ENCODE measurements around the gene FANCC.
A peak's percentile ranks its signal among the peaks of the same experiment; 100 is the strongest.

DNA sequence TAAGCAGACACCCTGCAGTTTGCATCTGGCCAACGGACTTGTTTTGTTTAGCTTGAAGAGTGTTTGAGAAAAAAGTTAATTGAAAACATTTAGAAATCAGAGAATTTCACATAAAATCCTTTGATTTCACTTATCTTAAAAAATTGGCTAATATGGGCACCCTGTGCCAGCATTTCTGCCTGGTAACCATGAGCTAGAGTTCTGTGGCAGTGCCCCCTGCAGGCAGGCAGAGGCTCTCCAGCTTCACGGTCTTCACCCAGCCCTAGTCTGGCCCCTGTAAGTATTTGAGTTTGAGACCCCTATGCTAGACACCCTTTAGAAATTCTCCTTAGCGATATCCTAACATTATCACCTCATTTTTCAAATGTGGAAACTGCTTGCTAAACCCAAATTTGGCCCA, 18.8 kb upstream of the FANCC start:
- TF ChIP-seq, protein P1, sequence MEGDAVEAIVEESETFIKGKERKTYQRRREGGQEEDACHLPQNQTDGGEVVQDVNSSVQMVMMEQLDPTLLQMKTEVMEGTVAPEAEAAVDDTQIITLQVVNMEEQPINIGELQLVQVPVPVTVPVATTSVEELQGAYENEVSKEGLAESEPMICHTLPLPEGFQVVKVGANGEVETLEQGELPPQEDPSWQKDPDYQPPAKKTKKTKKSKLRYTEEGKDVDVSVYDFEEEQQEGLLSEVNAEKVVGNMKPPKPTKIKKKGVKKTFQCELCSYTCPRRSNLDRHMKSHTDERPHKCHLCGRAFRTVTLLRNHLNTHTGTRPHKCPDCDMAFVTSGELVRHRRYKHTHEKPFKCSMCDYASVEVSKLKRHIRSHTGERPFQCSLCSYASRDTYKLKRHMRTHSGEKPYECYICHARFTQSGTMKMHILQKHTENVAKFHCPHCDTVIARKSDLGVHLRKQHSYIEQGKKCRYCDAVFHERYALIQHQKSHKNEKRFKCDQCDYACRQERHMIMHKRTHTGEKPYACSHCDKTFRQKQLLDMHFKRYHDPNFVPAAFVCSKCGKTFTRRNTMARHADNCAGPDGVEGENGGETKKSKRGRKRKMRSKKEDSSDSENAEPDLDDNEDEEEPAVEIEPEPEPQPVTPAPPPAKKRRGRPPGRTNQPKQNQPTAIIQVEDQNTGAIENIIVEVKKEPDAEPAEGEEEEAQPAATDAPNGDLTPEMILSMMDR (IDR thresholded peaks at IDR 0.05; ENCODE audit: low read depth, low read length, missing input control) = peak; percentile 71
- TF ChIP-seq, protein P2, sequence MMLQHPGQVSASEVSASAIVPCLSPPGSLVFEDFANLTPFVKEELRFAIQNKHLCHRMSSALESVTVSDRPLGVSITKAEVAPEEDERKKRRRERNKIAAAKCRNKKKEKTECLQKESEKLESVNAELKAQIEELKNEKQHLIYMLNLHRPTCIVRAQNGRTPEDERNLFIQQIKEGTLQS (IDR thresholded peaks at IDR 0.05) = no peak
- TF ChIP-seq MAX (IDR thresholded peaks at IDR 0.05) = no peak
- TF ChIP-seq EGR1 (IDR thresholded peaks at IDR 0.05; ENCODE audit: low read depth in 2 of 2) = no peak
- peak; percentile 80 to 83 for TF ChIP-seq RAD21 (IDR thresholded peaks at IDR 0.05)
- TF ChIP-seq SP1 (IDR thresholded peaks at IDR 0.05) = no peak
- no peak for TF ChIP-seq JUND (IDR thresholded peaks at IDR 0.05)
- no peak for TF ChIP-seq GABPA (IDR thresholded peaks at IDR 0.05 in 1 of 2, conservative IDR thresholded peaks at IDR 0.05 in 1 of 2)
- TF ChIP-seq YY1 (IDR thresholded peaks at IDR 0.05) = no peak
- TF ChIP-seq ZBTB33 (IDR thresholded peaks at IDR 0.05) = no peak

Measured in liver (tissue), 3 donors.